MM.1S (cell line): ENCODE measurements around the gene PACRG.

Source experiments
- DNase-seq: peaks from one replicate; pipeline ENCODE4 v3.0.0-alpha.2; 2015
- H2AFZ ChIP-seq: fragments of 300-600 bp; sonication (generic); 2 replicates; pipeline ENCODE4 v1.6.0; 2016; ENCODE audit warnings: antibody characterized with exemption, low read length
- H3F3A ChIP-seq: fragments of 300-600 bp; sonication (generic); 2 replicates; pipeline ENCODE4 v1.6.1; 2016; ENCODE audit warnings: mild to moderate bottlenecking, antibody characterized with exemption, low read length, moderate library complexity, mixed read lengths; ENCODE audit not compliant: insufficient read depth
- H3K27ac ChIP-seq: fragments of 300-600 bp; sonication (generic); 2 replicates; pipeline ENCODE4 v1.5.1; 2016; ENCODE audit warnings: mild to moderate bottlenecking, low read length
- H3K27me3 ChIP-seq: fragments of 300-600 bp; sonication (generic); replicated peaks from 2 replicates; pipeline ENCODE4 v1.6.0; 2016; ENCODE audit warnings: low read length; ENCODE audit not compliant: insufficient read depth
- H3K36me3 ChIP-seq: fragments of 300-600 bp; sonication (generic); replicated peaks from 2 replicates; pipeline ENCODE4 v1.6.1; 2016; ENCODE audit warnings: mild to moderate bottlenecking, low read length, mixed read lengths; ENCODE audit not compliant: insufficient read depth
- H3K4me1 ChIP-seq: fragments of 300-600 bp; sonication (generic); 2 replicates; pipeline ENCODE4 v1.6.1; 2016; ENCODE audit warnings: low read length, mixed read lengths
- H3K4me2 ChIP-seq: fragments of 300-600 bp; sonication (generic); 2 replicates; pipeline ENCODE4 v1.6.0; 2016; ENCODE audit warnings: low read depth, low read length
- H3K4me3 ChIP-seq: fragments of 300-600 bp; sonication (generic); 2 replicates; pipeline ENCODE4 v1.5.1; 2016; ENCODE audit warnings: low read length, mixed read lengths
- H3K79me2 ChIP-seq: fragments of 300-600 bp; sonication (generic); 2 replicates; pipeline ENCODE4 v1.6.1; 2016; ENCODE audit warnings: mixed run types, low read length, mixed read lengths
- H3K9ac ChIP-seq: fragments of 300-600 bp; sonication (generic); 2 replicates; pipeline ENCODE4 v1.6.1; 2016; ENCODE audit warnings: low read length, mixed read lengths
- H3K9me2 ChIP-seq: fragments of 300-600 bp; sonication (generic); replicated peaks from 2 replicates; pipeline ENCODE4 v1.6.1; 2016; ENCODE audit warnings: mild to moderate bottlenecking, low read length, mixed read lengths; ENCODE audit not compliant: insufficient read depth
- H3K9me3 ChIP-seq: fragments of 300-600 bp; sonication (generic); replicated peaks from 2 replicates; pipeline ENCODE4 v1.6.1; 2016; ENCODE audit warnings: mild to moderate bottlenecking, low read length, mixed read lengths; ENCODE audit not compliant: insufficient read depth
- H4K20me1 ChIP-seq: fragments of 300-600 bp; sonication (generic); 2 replicates; pipeline ENCODE4 v1.6.1; 2016; ENCODE audit warnings: mild to moderate bottlenecking, low read length, moderate library complexity, mixed read lengths; ENCODE audit not compliant: insufficient read depth
- EZH2 ChIP-seq: fragments of 300-600 bp; sonication (generic); optimal IDR thresholded peaks from 2 replicates; pipeline ENCODE3; 2017; ENCODE audit warnings: low read depth, mild to moderate bottlenecking, antibody characterized with exemption, low read length, mixed read lengths
- EZH2phosphoT487 ChIP-seq: fragments of 300-600 bp; sonication (generic); IDR thresholded peaks from 2 replicates; pipeline ENCODE4 v1.6.1; 2018; ENCODE audit warnings: antibody characterized with exemption, low read length
- TF ChIP-seq, protein P1 (sequence below): fragments of 300-600 bp; sonication (generic); IDR thresholded peaks from 2 replicates; pipeline ENCODE4 v1.5.1; 2016; ENCODE audit warnings: antibody characterized with exemption, low read length, mixed read lengths

Gene PACRG

DNA sequence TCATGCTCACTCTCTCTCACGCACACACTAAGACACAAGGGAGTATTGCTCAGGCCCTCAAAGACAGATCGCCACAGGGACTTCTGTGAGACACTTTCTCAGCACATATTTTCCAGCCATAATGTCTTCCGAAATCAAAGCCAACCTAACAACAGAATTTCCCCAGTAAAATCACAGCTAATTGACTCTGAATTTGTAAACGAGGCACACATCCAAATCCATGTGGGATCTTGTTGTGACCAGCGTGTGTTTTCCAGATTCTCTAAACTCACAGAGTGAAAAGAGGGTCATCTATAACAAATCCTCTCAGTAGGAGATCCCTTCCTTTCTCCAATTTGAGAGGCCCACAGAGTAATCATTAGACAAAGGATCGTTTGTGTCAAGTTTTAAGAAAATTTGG is 280.4 kb downstream of the PACRG start:
- H3K27me3 ChIP-seq: no peaks in the 10 kb centered on the region
- TF ChIP-seq, protein P1, sequence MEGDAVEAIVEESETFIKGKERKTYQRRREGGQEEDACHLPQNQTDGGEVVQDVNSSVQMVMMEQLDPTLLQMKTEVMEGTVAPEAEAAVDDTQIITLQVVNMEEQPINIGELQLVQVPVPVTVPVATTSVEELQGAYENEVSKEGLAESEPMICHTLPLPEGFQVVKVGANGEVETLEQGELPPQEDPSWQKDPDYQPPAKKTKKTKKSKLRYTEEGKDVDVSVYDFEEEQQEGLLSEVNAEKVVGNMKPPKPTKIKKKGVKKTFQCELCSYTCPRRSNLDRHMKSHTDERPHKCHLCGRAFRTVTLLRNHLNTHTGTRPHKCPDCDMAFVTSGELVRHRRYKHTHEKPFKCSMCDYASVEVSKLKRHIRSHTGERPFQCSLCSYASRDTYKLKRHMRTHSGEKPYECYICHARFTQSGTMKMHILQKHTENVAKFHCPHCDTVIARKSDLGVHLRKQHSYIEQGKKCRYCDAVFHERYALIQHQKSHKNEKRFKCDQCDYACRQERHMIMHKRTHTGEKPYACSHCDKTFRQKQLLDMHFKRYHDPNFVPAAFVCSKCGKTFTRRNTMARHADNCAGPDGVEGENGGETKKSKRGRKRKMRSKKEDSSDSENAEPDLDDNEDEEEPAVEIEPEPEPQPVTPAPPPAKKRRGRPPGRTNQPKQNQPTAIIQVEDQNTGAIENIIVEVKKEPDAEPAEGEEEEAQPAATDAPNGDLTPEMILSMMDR: no peak
- TF ChIP-seq EZH2: no peak
- no peak for TF ChIP-seq EZH2phosphoT487
- no peaks in the 10 kb centered on the region for H3K9me2 ChIP-seq
- H3K36me3 ChIP-seq: no peaks in the 10 kb centered on the region
- H2AFZ ChIP-seq: no peak overlapping the region
- no peaks in the 10 kb centered on the region for H4K20me1 ChIP-seq
- DNase-seq: no peak
- no peaks in the 10 kb centered on the region for H3F3A ChIP-seq
- no peak overlapping the region for H3K4me3 ChIP-seq
- no peak overlapping the region for H3K9ac ChIP-seq
- H3K4me2 ChIP-seq: no peak overlapping the region
- H3K4me1 ChIP-seq: no peaks in the 10 kb centered on the region
- H3K27ac ChIP-seq: no peak overlapping the region
- no peaks in the 10 kb centered on the region for H3K79me2 ChIP-seq
- H3K9me3 ChIP-seq: no peaks in the 10 kb centered on the region

GRCh38 chr6:163008626-163009025 is 280.9 kb downstream of the PACRG start:
- H3K9me3 ChIP-seq: no peaks in the 10 kb centered on the region
- no peaks in the 10 kb centered on the region for H3K27me3 ChIP-seq
- H3K27ac ChIP-seq: no peak overlapping the region
- H3K9me2 ChIP-seq: no peaks in the 10 kb centered on the region
- TF ChIP-seq, protein P1: no peak
- TF ChIP-seq EZH2: no peak
- H3K79me2 ChIP-seq: no peaks in the 10 kb centered on the region
- H3K4me3 ChIP-seq: no peak overlapping the region
- no peaks in the 10 kb centered on the region for H4K20me1 ChIP-seq
- no peaks in the 10 kb centered on the region for H3K4me1 ChIP-seq
- no peak overlapping the region for H2AFZ ChIP-seq
- no peaks in the 10 kb centered on the region for H3K36me3 ChIP-seq
- DNase-seq: no peak
- H3F3A ChIP-seq: no peaks in the 10 kb centered on the region
- no peak overlapping the region for H3K9ac ChIP-seq
- no peak overlapping the region for H3K4me2 ChIP-seq

GRCh38 chr6:163010145-163010544 is 282.4 kb downstream of the PACRG start:
- Histone ChIP-seq H3K9me3 (no peaks in the 10 kb centered on the region), H3K4me2 (no peak overlapping the region), H3F3A (no peaks in the 10 kb centered on the region), H3K4me1 (no peaks in the 10 kb centered on the region), H3K4me3 (no peak overlapping the region), H4K20me1 (no peaks in the 10 kb centered on the region), H3K9me2 (no peaks in the 10 kb centered on the region), H3K27ac (no peak overlapping the region), H3K36me3 (no peaks in the 10 kb centered on the region), H3K27me3 (no peaks in the 10 kb centered on the region), H2AFZ (no peak overlapping the region), H3K79me2 (no peaks in the 10 kb centered on the region), H3K9ac (no peak overlapping the region)
- TF ChIP-seq, protein P1: no peak
- TF ChIP-seq EZH2phosphoT487 (no peak), EZH2 (no peak)
- DNase-seq: no peak
